HG02623 (cell line): Measurements from ENCODE around the gene ZNF284.
"Not testable (repeated sequence)": the region's sequence is repeated elsewhere in the genome, so short reads cannot be mapped to it uniquely, and the experiment has no call there.

ENCODE experiments used
- ATAC-seq: cut with Tn5 transposase; IDR thresholded peaks from one replicate; pipeline ENCODE4 v1.9.1; 2021; ENCODE audit warnings: moderate library complexity; ENCODE audit not compliant: unreplicated experiment

Gene ZNF284

GRCh38 chr19:44109458-44109857 lies 37.5 kb downstream of the ZNF284 start:
- no peak for ATAC-seq

DNA sequence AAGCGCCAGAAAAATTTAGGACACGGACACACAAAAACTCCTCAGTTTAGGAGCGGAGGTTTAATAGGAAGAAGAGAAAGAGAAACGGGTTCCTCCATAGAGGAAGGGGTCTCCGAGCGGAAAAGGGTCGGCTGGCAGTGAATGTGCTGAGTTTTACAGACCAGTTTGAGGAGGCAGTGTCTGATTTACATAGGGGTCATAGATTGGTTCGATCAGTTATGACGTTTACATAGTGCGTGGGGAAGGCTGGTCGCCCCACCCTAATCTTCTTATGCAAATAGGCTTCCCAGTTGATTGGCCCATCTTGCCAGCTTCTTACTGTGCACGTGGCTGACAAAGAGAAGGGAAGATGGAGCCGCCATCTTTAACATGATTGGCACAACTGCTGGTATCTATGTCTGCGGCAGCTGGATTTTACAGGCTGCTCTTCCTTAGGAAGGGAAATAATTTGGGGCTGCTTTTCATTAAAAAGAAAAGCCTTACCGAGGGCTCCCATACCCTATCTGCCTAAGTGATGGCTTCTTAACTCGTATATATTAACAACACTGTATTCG lies 40.0 kb downstream of the ZNF284 start:
- ATAC-seq, result no peak

GRCh38 chr19:44112802-44113137 lies 40.8 kb downstream of the ZNF284 start:
- no peak for ATAC-seq

DNA sequence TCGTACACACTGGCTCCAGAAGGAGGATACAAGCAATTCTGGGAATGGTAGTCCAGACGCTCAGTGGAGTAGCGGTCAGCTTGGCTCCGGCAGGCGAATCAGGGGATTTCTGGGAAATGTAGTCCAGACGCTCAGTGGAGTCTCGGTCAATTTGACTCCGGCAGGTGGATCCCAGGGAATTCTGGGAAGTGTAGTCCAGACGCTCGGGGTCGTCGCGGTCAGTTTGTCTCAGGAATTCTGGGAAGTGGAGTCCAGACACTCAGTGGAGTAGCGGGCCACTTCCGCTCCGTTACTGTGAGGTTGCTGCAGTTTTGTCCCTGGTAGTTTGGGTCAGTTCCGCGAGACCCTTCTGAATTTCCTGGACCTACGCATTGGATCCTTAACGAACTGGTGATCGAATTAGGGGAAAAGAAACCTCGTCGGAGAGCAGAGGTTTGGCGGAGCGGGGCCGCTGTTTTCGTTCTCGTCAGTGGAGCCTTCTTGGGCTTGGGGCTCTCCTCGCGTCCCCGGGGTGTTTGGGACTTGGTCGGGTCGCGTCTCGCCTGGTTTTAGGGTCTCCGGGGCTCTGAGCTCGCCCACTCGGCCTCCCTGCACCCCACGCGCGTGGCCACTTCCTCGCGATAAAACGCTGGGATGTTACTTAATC lies 41.3 kb downstream of the ZNF284 start, which contains the start of gene ZNF225:
Gene ZNF225 (plus strand): TSS at position 262 of the 646 bp plus-strand sequence. CDS start 2,429 bp downstream, outside the sequence.
- ATAC-seq, result peak; percentile 93

- no peak for ATAC-seq
Observed at GRCh38 chr19:44113784-44114390, 41.9 kb downstream of the ZNF284 start.

GRCh38 chr19:44121162-44121561 lies 49.2 kb downstream of the ZNF284 start:
- not testable (repeated sequence) for ATAC-seq

DNA sequence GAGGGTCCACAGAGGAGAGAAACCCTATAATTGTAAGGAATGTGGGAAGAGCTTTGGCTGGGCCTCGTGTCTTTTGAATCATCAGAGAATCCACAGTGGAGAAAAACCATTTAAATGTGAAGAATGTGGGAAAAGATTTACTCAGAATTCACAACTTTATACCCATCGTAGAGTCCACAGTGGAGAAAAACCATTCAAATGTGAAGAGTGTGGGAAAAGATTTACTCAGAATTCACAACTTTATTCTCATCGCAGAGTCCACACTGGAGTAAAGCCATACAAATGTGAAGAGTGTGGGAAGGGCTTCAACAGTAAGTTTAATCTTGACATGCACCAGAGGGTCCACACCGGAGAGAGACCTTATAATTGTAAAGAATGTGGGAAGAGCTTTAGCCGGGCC lies 60.0 kb downstream of the ZNF284 start:
- ATAC-seq, result no peak
